ENCODE data around the gene NPL.

DNA sequence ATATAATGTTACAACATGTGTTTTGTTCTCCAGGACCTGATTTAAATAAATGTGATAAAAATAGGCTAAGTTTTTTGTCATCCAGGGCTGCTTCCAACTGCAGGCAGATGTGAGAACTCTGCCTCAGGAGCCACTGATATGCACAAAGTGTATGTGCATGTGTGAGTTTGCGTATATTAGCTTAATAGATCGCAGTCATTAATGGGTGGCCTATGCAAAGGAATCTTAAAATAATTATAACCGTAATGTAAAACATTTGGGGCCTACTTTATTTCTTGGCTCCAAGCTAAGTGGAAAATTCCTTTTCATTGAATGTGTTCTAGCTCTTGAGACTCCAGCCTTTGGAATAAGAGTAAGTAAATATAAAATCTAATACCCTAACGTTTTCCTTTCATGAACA lies 66.3 kb downstream of the NPL start:
- TF ChIP-seq, protein P1, sequence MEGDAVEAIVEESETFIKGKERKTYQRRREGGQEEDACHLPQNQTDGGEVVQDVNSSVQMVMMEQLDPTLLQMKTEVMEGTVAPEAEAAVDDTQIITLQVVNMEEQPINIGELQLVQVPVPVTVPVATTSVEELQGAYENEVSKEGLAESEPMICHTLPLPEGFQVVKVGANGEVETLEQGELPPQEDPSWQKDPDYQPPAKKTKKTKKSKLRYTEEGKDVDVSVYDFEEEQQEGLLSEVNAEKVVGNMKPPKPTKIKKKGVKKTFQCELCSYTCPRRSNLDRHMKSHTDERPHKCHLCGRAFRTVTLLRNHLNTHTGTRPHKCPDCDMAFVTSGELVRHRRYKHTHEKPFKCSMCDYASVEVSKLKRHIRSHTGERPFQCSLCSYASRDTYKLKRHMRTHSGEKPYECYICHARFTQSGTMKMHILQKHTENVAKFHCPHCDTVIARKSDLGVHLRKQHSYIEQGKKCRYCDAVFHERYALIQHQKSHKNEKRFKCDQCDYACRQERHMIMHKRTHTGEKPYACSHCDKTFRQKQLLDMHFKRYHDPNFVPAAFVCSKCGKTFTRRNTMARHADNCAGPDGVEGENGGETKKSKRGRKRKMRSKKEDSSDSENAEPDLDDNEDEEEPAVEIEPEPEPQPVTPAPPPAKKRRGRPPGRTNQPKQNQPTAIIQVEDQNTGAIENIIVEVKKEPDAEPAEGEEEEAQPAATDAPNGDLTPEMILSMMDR (conservative IDR thresholded peaks at IDR 0.05 in 1 of 2, IDR thresholded peaks at IDR 0.05 in 1 of 2; ENCODE audit: low read depth in 1 of 2, low read length in 2 of 2): no peak
- no peak for TF ChIP-seq EZH2 (IDR thresholded peaks at IDR 0.05; ENCODE audit: low read length, missing control alignments)
